Kidney (tissue), 14 donors: ENCODE data around the gene KITLG. TPM values are rescaled to one million over a fixed set of nuclear protein-coding genes. Genes with fewer than 3 reads are reported as not detected.
"Not testable (repeated sequence)": the region's sequence is repeated elsewhere in the genome, so short reads cannot be mapped to it uniquely, and the experiment has no call there.

Experiments used
- DNase-seq, 5 donors: peaks; one replicate each; pipeline ENCODE4 v3.0.0-alpha.2; 2013 to 2020
- FAIRE-seq: peaks from 2 replicates; lab custom pipeline; 2012; peaks lifted over from hg19 to GRCh38; lab: Jason Lieb, UNC
- H3K27ac ChIP-seq, 2 donors: one replicate each; pipeline ENCODE4 v1.7.0; 2013; ENCODE audit warnings: low read depth in 2 of 2, low read length in 2 of 2, inconsistent platforms in 1 of 2
- H3K27me3 ChIP-seq: one replicate; pipeline ENCODE4 v1.7.1; 2013; ENCODE audit warnings: low read length, inconsistent platforms; ENCODE audit not compliant: control insufficient read depth, insufficient read depth
- H3K36me3 ChIP-seq, 3 donors: one replicate each; pipeline versions ENCODE4 v1.7.0 to v1.7.1; 2013; ENCODE audit warnings: low read length in 3 of 3, control low read depth in 1 of 3, inconsistent platforms in 1 of 3; ENCODE audit not compliant: insufficient read depth in 3 of 3, control insufficient read depth in 2 of 3
- H3K4me1 ChIP-seq, 3 donors: one replicate each; pipeline versions ENCODE4 v1.7.0 to v1.7.1; 2013; ENCODE audit warnings: low read length in 3 of 3, inconsistent platforms in 1 of 3, low read depth in 1 of 3; ENCODE audit not compliant: control insufficient read depth in 2 of 3, insufficient read depth in 2 of 3
- H3K4me3 ChIP-seq, 3 donors: one replicate each; pipeline versions ENCODE4 v1.7.0 to v1.8.1; 2013; ENCODE audit warnings: low read length in 3 of 3, control low read depth in 1 of 3, inconsistent platforms in 1 of 3
- H3K9ac ChIP-seq, 3 donors: one replicate each; pipeline versions ENCODE4 v1.7.0 to v1.7.1; 2013; ENCODE audit warnings: low read length in 3 of 3, control low read depth in 1 of 3, inconsistent platforms in 1 of 3
- H3K9me3 ChIP-seq, 3 donors: one replicate each; pipeline versions ENCODE4 v1.7.0 to v1.7.1; 2013; ENCODE audit warnings: low read length in 3 of 3, control low read depth in 1 of 3, inconsistent platforms in 1 of 3; ENCODE audit not compliant: control insufficient read depth in 2 of 3, insufficient read depth in 1 of 3
- intact Hi-C: fragments of 100-400 bp; cut with DNase I; formaldehyde crosslinking; loops from one replicate; pipeline ENCODE4 v1.11.1; 2022
- polyA plus RNA-seq: library from polyadenylated mRNA; stranded (reverse); fragments of 350-450 nt; fragmentation: Illumina TruSeq; extraction: RNeasy Lipid Tissue Mini Kit (QIAGEN cat#74804); gene quantifications from one replicate; pipeline ENCODE4 v1.2.3, GENCODE V29; 2014; ENCODE audit warnings: low read depth, low replicate concordance; ENCODE audit not compliant: insufficient read depth
- total RNA-seq: library from RNA; stranded (reverse); fragmentation: NEBNext Ultra II Directional; extraction: Animal tissue kit (Norgen Biotek cat#: 25700); gene quantifications from one replicate; pipeline ENCODE4 v1.2.1, GENCODE V29; 2021
- TF ChIP-seq, protein P1 (sequence below): IDR thresholded peaks from 3 replicates; pipeline ENCODE4 v1.5.1; 2012; ENCODE audit warnings: mild to moderate bottlenecking, moderate library complexity, borderline replicate concordance; ENCODE audit not compliant: insufficient read depth; ENCODE audit errors: extremely low read depth
- donor health status: control.
- donor health status: control.
- donor health status: control.
- donor health status: control.
- donor health status: control.
- donor health status: DM: yes; HTN: yes; CAD: no.
- donor health status: Normal renal cell carcinoma (clear cell type).

KITLG gene
- total and polyA plus RNA-seq, 2 donors from 2014 or later, result 17.6 to 125 TPM

DNA sequence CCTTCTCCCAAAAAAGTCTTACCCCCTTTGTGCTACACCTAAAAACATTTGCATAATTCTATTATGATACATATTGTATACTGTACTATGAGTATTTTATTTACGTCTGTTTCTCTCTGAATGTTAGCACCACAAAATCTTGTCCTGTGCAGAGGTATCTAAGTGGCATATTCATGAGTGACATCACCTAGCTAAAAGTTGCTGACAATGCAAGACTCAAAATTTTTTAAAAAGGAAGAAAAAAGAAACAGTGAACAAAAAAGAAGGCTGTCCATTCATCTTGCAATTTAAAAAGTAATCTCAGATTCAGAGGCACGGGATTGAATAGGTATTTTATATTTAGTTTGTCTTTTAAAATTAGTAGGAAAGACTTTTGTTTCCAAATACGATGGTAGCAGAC, 69.4 kb downstream of the KITLG start:
- no peaks in the 10 kb centered on the region for H3K4me1 ChIP-seq
- H3K9me3 ChIP-seq, result no peaks in the 10 kb centered on the region
- no peak for FAIRE-seq
- H3K27ac ChIP-seq, result no peak overlapping the region
- no peak overlapping the region for H3K4me3 ChIP-seq
- no peak overlapping the region for H3K9ac ChIP-seq
- TF ChIP-seq, protein P1, sequence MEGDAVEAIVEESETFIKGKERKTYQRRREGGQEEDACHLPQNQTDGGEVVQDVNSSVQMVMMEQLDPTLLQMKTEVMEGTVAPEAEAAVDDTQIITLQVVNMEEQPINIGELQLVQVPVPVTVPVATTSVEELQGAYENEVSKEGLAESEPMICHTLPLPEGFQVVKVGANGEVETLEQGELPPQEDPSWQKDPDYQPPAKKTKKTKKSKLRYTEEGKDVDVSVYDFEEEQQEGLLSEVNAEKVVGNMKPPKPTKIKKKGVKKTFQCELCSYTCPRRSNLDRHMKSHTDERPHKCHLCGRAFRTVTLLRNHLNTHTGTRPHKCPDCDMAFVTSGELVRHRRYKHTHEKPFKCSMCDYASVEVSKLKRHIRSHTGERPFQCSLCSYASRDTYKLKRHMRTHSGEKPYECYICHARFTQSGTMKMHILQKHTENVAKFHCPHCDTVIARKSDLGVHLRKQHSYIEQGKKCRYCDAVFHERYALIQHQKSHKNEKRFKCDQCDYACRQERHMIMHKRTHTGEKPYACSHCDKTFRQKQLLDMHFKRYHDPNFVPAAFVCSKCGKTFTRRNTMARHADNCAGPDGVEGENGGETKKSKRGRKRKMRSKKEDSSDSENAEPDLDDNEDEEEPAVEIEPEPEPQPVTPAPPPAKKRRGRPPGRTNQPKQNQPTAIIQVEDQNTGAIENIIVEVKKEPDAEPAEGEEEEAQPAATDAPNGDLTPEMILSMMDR, result no peak
- intact Hi-C loops, result no loop called here
- DNase-seq, result no peak
- peaks cover 0 to 6% (median 2%) of the 10 kb centered on the region in 3 donors for H3K36me3 ChIP-seq
- H3K27me3 ChIP-seq, result no peaks in the 10 kb centered on the region

DNA sequence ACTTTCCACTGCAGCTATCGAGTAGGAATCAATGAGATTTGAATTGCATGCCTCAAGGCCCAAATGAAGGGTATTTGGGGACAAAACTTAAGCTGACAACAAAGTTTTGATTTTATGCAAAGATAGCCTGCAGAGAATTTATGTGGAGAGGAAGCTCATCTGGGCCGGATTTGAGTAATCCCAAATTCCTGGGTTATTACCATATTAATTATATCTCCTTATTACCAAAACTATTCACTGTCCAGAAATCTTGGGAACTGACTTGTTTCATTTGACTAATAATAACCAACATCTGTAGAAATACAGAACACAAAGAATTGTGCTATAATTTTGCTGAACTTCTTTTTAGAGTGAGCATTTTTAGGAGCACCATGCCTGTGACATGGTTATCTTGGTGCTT, 70.4 kb downstream of the KITLG start:
- no peak for DNase-seq
- TF ChIP-seq, protein P1, result no peak
- Histone ChIP-seq H3K27me3 (no peaks in the 10 kb centered on the region), H3K4me3 (no peak overlapping the region), H3K4me1 (no peaks in the 10 kb centered on the region), H3K9ac (no peak overlapping the region), H3K9me3 (no peaks in the 10 kb centered on the region), H3K36me3 (peaks cover 0 to 11% (median 6%) of the 10 kb centered on the region in 3 donors), H3K27ac (no peak overlapping the region)
- FAIRE-seq, result no peak
- intact Hi-C loops, result no loop called here

DNA sequence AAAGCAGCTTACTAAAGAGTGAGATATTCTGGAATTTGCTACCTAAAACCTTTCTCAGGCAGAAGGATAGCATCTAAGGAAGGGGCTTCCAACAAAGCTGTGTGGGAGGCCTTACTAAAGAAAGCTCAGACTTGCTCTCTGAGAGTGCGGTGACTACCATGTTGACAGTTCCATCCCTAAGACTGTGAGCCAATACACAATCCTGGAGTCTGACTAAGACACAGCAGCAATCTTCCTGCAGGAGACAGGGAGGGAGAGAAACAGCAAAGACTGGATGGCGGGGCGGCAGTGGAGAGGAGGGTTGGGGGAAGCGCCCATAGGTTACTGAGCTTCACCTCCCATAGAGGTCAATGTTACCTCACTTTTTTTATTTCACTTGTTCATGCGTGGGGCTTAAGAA, 70.9 kb downstream of the KITLG start:
- Histone ChIP-seq H3K4me1 (no peaks in the 10 kb centered on the region), H3K9ac (no peak overlapping the region), H3K27me3 (no peaks in the 10 kb centered on the region), H3K9me3 (no peaks in the 10 kb centered on the region), H3K27ac (no peak overlapping the region), H3K4me3 (no peak overlapping the region), H3K36me3 (peaks cover 0 to 11% (median 6%) of the 10 kb centered on the region in 3 donors)
- DNase-seq (no peak), FAIRE-seq (no peak)
- TF ChIP-seq, protein P1, result no peak
- intact Hi-C loops, result no loop called here

DNA sequence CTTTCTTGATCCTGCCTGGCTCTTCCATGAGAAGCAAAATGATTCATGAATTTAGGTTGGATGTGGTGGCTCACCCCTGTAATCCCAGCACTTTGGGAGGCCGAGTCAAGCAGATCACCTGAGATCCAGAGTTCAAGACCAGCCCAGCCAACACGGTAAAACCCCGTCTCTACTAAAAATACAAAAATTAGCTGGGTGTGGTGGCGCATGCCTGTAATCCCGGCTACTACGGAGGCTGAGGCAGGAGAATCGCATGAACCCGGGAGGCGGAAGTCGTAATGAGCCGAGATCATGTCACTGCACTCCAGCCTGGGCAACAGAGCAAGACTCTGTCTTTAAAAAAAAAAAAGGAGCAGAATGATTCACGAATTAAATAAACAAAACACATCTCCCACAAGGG, 72.4 kb downstream of the KITLG start:
- H3K4me3 ChIP-seq, H3K9me3 ChIP-seq, H3K27me3 ChIP-seq, intact Hi-C loops, FAIRE-seq, H3K9ac ChIP-seq, DNase-seq, H3K27ac ChIP-seq, H3K4me1 ChIP-seq: not testable (repeated sequence)
- H3K36me3 ChIP-seq, result peaks cover 0 to 11% (median 9%) of the 10 kb centered on the region in 3 donors
